Inferior parietal cortex (tissue), 1 donor: Measurements from ENCODE around the gene EEF2.

Experiments used
- DNase-seq: peaks from one replicate; pipeline ENCODE4 v3.0.0-alpha.2; 2016; ENCODE audit errors: extremely low spot score

The EEF2 gene

GRCh38 chr19:3984584-3984907 lies 717 bp downstream of the EEF2 start:
- DNase-seq = no peak

GRCh38 chr19:3983936-3984583 lies 1.2 kb downstream of the EEF2 start:
- no peak for DNase-seq

DNA sequence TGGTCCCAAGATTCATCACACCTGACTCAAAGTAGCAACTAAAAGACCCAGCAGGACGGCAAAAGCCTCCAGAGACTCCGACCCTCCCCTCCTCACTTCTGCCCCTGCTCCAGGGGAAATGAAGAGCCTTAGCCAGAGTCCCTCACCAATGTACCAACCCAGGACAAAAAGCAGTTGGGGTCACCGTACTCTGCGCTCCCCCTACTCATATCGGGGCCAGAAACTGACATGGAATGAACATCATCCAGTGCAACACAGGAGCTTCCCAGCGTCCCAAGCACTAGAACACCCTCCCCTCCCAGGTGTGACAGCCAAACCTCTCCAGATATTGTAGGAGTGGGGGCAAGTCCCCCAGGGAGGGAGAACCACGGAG lies 1.7 kb downstream of the EEF2 start:
- no peak for DNase-seq

DNA sequence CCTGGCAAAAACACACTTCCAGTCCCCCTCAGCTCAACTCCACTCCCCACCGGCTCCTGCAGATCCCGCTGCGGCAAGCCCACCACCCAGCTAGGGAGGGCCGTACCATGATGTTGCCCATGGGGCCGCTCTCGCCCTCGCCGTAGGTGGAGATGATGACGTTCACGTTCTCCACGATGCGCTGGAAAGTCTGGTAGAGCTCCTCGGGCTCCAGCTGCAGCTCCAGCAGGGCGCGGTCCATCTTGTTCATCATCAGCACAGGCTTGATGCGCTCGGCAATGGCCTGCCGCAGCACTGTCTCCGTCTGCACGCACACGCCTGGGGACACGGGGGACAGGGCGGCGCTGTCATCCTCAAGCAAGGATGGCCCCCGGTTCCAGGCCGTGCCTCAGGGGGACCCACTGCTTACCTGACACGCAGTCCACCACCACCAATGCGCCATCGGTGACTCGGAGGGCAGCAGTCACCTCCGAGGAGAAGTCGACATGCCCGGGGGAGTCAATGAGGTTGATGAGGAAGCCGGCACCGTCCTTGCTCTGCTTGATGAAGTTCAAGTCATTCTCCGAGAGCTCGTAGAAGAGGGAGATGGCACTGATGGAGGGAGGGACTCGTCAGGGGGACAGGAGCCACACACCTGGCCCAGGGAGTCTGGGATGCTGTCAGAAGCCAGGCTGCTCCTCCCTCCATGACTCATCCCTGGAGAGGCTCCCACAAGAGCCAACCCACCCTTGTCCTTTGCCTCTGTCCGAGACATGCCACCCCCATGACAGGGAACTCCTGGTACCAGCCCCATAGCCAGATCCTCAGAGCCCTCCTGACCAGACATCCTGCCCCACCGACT lies 2.3 kb downstream of the EEF2 start:
- no peak for DNase-seq

DNA sequence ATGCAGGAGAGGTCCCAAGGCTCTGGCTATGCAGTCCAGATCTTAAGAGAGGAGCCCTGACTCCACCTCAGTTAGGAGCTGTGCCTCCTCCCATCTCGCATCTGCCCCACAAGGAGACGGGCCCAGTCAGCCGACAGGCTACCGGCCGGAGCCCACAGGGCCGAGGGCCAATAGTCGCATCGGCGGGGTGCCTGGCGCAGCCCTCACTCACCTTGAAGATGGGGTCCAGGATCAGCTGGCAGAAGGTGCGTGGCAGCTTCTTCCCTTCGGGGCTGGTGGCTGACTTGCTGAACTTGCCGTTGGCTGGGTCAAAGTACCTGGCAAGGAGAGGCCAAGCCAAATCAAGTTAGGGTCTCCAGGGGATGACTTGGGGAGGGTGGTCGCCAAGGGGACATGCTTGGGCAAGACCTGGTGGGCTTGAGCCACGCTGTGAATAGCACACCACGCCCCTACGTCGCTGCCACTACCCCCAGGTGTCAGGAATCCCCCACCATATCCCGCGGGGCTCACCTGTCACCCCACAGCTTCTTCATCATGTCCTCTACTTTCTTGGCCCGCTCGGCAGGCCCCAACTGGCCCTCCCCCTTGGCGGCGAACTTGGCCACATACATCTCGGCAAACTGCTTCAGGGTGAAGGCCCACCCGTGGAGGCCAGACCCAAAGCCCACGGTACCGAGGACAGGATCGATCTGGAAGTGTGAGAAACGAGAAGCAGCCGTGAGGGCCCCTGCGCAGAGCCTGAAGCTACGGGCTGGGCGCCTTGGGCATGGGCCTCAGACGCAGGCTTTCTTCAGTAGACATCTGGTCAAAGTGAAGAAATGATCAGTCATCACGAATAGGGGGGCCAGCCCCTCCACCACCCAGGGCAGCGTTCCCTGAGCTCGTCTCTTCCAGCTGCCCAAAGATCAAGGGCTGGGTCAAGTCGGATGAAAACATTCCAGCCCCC lies 3.3 kb downstream of the EEF2 start:
- no peak for DNase-seq

GRCh38 chr19:3981373-3981735 lies 3.9 kb downstream of the EEF2 start:
- no peak for DNase-seq

GRCh38 chr19:3980353-3981251 lies 4.7 kb downstream of the EEF2 start:
- no peak for DNase-seq

- no peak for DNase-seq
These were observed 5.5 kb downstream of the EEF2 start for GRCh38 chr19:3979674-3980352.

DNA sequence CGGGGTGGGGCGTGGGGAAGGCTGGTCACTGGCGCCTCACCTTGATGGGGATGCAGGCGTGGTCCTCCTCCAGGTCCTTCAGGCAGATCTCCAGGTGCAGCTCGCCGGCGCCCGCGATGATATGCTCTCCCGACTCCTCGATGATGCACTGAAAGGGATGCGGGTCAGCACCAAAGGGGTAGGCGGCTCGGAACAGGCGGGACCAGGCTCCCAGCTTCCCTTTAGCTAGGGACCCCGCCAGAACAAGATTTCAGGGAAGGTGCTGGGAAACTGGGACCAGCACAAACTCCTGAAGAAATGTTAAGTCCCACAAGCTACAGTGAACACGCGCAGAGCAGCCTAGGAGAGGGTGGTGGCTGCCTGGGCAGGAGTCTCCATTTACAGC lies 6.0 kb downstream of the EEF2 start:
- no peak for DNase-seq

GRCh38 chr19:3978145-3978544 lies 7.1 kb downstream of the EEF2 start:
- no peak for DNase-seq

DNA sequence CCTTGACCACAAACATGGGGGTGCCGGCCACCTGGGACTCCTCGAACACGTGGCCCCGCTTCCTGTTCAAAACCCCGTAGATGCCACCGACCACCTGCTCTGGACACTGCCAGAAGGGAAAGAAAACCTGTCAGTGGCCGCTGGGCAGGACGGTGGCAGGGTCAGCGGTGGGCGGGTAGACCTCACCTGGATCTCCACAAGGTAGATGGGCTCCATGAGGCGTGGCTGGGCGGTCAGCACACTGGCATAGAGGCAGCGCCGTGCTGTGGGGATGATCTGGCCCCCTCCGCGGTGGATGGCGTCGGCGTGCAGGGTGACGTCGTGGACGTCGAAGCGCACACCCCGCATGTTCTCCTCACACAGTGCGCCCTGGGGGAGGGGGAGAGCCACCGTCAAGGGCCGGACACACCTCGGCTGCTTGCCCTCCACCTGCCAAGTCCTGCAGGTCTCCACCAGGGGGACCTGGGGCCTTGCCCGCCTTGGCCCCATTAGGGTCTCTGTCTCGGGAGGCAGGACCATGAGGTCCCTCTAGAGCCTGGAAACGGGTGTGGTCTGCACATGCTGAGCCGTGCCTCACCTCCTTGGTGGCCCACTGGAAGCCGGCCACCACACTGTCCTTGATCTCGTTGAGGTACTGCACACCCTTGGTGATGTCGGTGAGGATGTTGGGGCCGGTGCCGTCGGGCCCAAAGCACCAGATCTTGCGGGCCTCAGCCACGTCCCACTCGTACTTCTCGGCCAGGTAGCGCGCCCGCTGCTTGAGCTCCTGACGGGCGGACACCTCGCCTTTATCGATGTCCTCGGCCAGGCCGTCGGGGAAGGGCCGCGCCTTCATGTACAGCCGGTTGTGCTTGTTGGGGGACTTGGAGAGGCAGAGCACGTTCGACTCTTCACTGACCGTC lies 7.8 kb downstream of the EEF2 start:
- no peak for DNase-seq

GRCh38 chr19:3976495-3977241 lies 8.6 kb downstream of the EEF2 start:
- DNase-seq = no peak

GRCh38 chr19:3975637-3976087 lies 9.6 kb downstream of the EEF2 start:
- no peak for DNase-seq

DNA sequence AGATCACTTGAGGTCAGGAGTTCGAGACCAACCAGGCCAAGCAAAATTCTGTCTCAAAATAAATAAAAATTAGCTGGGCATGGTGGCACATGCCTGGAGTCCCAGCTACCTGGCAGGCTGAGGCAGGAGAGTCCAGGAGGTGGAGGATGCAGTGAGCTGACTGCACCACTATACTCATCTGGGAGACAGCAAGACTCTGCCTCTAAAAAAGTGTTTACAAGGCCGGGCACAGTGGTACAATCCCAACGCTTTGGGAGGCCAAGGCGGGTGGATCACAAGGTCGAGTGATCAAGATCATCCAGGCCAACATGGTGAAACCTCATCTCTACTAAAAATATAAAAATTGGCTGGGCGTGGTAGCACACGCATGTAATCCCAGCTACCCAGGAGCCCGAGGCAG lies 10.1 kb downstream of the EEF2 start:
- DNase-seq = no peak

DNA sequence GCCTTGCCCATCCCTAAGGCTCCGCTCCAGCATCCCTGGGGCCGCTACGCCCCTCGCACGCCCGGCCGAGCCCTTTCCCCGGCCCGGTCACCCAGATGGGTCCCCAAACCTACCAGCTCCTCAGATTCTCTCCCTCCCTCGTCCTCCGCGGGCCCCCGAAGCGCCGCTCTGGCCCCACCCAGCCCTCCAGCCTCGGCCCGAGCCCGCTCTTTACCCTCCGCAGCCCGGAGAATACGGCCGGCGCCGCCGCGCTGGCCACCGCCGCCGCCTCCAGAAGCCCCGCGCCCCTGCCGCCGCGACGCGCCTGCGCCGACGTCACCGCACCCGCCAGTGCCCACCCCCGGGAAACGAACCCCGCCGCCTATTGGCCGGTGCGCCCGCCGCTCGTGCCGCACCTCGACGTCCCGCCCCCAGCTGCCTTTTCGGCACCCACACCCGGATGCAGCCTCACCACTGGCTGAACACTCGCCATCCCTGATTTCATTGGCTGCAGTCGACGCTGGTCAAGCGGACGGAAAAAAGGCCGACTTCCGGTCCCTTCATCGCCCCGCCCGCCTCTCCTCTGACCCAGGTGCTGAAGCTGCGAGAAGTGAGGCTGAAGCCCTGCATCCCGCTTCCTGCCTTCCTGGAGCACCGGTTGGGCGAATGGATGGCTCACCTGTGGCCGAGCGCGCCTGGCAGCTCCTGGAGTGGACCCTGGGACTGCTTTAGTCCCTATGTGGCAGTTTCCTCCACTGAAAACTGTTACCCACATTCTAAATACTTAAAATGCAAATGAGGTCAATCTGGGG lies 14.3 kb downstream of the EEF2 start, which contains the start of gene DAPK3:
DAPK3 (minus strand) TSS at position 292 of the 791 bp plus-strand sequence. CDS start 1,364 bp downstream, outside the sequence.
- peak; percentile 97 for DNase-seq

- no peak for DNase-seq
These were observed 14.9 kb downstream of the EEF2 start for GRCh38 chr19:3970313-3970807.

DNA sequence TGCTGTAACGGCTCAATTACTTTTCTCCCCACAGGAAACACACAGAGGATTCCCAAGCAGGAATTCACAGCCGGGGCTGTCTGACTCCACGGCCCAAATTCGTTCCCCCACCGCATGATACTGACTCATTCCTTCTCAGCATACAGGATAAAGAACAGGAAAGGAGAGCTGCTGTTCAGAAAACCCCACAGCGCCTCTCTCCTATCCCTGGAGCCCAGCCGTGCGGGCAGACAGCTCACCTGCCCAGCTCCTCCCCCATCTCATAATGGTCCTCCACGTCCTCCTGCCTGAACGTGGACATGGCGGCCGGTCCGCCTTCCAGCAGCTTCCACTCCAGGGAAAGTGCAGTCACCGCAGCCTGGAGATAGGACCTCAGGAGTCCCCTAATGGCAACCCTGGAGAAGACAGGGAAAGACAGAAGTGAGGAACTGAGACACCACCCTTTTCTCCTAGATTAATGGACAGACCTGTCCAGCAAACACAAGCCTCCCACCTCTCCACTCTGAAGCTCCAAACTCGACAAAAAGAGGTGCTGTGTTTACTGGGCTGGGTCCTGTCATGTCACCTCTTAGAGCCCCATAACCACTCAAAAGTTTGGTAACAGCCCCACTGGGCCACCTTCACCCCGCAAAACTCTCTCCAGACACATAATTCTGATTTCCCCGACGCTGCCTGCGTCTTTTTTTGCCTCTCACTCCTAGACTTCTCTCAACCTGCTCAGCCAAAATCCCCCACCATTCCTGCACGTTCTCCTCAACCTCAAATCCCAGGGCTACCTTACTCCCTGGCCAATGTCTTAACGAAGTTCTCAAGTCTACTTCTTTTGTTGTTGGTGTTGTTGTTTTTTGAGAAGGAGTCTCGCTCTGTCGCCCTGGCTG lies 15.6 kb downstream of the EEF2 start:
- DNase-seq = no peak
